DMS153 treated with DMSO at 0.1 percent for 48 hours (cell line): Measurements from ENCODE around the gene ITK.

Experiments
- DNase-seq: peaks from one replicate; lab custom pipeline; 2025; ENCODE audit not compliant: unreplicated experiment; lab: John Stamatoyannopoulos, UW

Gene ITK

DNA sequence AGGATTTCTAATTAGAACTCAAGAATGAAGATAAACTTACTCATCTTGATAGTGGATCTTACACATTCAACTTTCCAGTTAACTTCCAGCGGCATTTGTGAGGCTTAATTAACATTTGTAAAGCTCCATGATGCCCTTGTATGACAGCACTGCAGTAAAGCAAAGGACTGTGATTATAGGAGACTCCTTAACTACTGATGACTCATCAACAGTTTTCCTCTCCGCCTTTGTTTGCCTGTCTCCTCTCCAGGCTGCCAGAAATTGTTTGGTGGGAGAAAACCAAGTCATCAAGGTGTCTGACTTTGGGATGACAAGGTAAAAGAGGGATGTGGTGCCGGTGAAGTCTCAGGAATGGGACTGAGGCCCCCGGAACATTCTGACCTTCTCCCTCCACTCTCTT is 64.8 kb downstream of the ITK start:
- DNase-seq = no peak

DNA sequence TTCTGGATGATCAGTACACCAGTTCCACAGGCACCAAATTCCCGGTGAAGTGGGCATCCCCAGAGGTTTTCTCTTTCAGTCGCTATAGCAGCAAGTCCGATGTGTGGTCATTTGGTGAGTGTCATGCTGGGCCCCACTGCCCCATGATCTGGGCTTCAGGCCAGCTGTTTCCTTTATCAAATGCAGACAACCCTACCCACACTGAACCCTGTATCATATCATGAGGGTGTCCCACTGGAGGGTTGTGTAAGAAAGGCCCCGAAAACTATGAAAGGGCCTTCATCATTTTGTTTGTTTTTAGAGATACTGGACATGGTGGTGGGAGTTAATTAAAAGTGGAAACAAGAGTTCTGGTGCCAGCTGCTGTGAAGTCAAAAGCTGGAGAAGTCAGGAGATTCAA is 65.2 kb downstream of the ITK start:
- no peak for DNase-seq

DNA sequence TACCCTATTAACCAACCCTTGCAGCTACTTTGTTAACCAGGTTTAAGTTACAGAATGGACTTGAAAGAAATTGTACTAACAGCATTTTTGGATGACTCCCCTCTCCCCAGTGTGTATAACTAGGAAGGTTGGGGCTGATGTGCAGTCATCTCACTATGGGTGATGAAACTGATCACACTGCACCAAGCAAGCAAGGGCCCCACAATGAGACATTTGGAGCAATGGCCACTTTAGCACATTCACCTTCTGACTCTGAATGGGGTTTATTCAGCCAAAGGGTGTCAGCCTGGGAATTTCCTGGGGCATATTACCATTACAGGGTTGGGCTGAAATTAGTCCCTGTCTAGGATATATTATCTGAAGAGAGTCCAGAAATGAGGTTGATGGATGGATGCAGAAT is 66.6 kb downstream of the ITK start:
- DNase-seq = no peak

DNA sequence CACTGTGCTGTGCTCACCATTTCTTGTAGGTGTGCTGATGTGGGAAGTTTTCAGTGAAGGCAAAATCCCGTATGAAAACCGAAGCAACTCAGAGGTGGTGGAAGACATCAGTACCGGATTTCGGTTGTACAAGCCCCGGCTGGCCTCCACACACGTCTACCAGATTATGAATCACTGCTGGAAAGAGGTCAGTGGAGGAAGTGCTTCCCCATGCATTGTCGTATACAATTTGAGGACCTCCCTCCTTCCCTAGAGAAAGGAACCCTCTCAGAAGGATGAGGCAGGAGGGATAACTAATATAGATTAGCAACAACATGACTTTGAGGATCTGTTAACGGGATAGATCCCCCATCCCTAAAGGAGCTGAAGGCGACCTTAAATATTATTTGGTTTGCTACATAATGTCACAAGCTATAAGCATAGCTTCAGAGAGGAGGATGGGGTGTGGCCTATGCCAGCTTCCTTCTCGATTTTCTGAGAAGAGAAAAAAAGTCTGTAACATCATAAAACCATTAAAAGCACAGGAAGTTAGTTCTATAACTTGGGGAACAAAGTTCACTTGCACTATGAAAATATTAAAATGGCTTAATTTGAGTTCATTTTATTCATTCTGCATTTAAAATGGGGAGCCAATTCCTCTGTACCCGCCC is 68.3 kb downstream of the ITK start:
- DNase-seq = no peak

DNA sequence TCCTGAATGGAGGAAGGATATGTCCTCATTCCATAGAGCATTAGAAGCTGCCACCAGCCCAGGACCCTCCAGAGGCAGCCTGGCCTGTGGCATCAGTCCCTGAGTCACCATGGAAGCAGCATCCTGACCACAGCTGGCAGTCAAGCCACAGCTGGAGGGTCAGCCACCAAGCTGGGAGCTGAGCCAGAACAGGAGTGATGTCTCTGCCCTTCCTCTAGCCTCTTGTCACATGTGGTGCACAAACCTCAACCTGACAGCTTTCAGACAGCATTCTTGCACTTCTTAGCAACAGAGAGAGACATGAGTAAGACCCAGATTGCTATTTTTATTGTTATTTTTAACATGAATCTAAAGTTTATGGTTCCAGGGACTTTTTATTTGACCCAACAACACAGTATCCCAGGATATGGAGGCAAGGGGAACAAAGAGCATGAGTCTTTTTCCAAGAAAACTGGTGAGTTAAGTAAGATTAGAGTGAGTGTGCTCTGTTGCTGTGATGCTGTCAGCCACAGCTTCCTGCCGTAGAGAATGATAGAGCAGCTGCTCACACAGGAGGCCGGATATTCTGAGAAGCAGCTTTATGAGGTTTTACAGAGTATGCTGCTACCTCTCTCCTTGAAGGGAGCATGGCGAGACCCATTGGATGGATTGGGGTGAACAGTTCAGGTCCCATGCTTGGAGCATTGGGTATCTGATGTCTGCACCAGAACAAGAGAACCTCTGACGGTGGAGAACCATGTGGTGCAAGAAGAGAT is 72.2 kb downstream of the ITK start:
- no peak for DNase-seq

DNA sequence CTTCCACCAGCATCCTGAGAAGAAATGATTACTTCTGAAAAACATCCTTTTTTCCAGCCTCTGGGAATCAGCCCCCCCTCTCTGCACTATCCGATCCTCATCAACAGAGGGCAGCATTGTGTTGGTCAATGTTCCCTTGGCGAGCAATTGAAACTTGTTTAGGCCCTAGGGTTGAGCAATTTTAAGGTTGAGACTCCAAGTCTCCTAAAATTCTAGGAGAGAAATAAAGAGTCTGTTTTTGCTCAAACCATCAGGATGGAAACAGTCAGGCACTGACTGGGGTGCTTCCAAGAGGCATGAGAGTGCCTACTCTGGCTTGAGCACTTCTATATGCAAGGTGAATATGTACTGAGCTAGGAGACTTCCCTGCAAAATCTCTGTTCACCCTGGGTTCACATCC is 72.9 kb downstream of the ITK start:
- DNase-seq = no peak

DNA sequence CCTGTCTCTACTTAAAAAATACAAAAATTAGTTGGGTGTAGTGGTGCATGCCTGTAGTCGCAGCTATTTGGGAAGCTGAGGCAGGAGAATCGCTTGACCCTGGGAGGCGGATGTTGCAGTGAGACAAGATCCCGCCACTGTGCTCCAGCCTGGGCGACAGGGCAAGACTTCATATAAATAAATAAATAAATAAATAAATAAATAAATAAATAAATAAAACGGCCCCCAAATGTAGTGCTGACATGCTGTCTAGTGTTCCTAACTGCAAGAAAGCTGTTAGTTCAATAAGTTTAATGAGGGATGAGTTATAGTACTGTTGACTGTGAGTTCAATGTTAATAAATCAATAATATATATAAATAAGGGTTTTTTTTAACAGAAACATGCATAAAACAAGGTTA is 77.8 kb downstream of the ITK start:
- no peak for DNase-seq

DNA sequence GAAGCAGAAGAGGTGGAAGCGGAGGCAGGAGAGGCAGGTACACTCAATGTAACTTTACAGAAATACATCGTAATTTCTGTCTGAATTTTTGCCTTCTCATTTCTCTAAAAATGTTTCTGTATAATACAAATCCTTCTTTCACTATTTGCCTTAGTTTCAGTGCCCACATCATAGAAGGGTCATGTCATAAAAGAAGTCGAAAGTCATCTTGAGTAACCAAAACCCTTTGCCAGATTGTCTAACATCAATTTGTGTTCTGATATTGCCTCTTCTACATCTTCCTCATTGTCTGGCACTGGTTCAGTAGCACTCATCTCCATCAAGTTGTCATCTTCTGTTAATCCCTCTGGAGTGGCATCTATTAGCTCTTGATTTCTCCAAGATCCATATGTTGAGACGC is 79.1 kb downstream of the ITK start:
- no peak for DNase-seq

DNA sequence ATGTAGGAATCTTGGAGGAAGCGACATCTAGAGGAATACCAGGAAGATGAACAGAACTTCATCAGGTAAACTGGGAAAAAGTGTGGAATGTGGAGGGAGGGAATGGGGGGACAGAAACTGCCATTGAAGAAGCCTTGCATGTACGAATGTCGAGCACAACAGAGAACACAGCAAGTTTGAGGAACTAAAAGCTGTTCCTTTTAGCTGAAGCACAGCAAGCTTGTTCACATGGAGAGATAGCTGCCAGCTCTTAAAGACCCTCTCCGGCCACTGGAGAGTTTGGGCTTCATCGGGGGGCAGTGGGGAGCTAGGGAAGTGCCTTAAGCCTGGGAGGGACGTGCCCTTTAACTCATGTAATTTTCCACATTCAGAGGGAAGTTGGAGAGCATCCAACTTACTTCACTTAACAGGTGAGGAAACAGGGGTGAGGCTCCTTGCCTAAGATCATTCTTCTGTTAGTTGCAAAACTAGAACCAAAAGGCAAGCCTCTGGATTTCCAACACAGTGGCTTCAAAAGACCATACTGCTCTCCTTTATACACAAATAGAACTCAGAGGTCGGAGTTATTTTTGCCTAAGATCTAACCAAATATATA is 83.0 kb downstream of the ITK start:
- DNase-seq = no peak

DNA sequence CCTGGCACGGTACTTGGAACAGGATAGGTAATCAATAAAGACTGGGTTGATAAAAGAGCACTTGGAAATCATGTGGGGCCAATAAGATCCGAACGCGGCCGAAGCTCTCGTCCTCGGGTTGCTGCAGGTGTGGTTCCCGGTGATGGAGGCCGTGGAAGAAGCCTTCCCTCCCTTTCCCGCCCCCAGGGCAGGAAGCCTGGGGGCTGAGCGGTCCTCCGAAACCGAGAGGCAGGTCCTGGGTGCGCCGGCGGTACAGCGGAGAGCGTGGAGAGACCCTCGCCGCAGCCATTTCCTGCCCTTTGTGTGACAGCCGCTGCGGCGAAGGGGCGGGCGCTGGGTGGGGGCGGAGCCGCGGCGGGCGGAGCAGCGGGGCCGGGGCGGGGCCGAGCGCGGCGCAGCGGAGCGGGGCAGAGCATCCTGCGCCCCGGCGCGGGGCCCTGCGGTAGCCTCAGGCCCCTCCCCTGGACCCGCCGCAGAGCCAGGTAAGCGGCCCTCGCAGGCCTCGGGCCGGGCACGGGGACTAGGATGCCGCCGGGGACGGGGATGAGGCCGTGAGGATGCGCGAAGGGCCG is 85.2 kb downstream of the ITK start, which contains the start of gene CYFIP2:
Gene CYFIP2, plus strand, starts transcription at position 410 of the 572 bp plus-strand sequence. CDS start 19,239 bp downstream, outside the sequence.
- DNase-seq = peak; percentile 17

DNA sequence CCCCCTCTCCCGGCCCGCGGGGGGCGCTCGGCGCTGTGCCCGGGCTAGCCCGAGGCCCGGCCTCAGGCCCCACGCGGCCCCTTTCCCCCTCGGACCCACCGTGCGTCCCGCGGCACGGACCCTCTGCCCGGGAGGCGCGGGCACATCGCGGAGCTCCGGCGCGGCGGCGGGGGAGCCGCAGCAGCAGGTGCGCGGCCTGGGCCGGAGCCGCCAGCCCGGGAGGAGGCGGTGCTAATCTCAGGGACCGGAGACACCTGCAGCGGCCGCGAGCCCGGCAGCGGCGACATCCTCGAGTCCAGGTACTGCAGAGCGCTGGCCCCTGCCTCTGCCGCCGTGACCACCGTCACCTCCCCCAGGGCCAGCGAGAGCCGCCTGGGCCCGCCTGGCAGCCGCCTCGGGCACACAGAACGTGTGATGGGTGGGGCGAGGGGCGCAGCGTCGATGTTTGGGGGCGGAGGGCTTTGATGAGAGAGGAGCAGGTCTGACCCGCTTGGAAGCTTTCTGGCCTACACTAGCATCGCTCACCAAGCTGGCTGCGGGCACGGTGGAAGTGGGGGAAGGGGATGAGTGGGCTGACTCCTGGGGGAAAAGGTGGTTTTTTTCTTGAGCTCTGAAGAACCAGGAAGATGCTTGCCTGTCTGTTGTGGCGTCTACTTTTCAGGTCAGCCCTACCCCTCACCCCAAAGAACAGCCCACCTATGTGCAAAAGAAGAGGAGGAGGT is 85.8 kb downstream of the ITK start:
- no peak for DNase-seq

DNA sequence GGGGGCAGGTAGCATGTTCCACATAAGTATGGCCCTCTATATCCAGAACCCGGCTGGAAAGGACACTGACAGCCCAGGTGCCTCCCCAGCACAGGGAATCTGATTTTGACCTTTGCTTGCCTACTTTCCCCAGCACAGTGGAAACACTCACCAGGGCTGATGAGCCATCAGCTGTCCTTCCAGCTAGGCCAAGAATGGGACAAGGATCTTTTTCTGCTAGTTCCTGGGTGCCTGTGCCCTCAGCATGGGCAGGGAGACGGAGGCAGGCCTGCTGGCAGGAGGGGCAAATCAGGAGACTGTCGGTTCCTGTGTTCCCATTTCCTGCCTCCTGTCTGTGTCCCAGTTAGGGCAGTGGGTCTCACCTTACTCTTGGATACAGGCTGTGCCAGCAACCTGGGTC is 86.4 kb downstream of the ITK start:
- DNase-seq = no peak

DNA sequence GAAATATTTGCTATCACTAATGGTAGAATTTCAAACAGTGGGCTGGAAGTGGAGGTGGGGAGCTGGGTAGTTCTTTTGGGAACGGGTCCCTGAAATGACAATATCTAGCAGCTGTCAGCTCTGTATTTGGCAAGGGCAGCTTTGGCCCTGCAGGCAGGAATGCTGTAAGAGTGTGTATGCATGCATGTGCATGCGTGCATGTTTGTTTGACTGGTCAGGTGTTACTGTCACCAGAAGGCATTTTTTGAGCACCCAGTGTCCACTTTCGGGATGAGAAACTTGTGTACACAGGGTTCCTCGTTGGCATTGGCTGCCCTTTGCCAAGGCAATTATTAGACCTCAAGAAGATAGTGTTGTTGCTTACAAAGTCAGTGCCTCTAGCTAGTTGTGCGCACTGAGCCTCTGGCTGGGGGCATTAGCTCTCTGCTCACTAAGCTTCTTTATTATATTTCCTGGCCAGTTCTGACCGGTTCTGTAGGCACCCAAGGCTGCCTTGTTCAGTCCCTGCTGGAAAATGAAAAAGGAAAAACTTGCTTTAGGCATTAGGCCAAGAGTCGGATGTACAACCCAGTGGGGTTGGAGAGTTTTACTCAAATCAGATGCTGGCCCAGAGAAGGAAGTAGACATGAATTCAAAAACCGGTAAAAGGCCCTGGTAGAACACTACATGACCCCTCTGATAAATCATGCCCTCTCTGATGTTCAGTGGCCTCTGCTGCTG is 87.3 kb downstream of the ITK start:
- DNase-seq = no peak

DNA sequence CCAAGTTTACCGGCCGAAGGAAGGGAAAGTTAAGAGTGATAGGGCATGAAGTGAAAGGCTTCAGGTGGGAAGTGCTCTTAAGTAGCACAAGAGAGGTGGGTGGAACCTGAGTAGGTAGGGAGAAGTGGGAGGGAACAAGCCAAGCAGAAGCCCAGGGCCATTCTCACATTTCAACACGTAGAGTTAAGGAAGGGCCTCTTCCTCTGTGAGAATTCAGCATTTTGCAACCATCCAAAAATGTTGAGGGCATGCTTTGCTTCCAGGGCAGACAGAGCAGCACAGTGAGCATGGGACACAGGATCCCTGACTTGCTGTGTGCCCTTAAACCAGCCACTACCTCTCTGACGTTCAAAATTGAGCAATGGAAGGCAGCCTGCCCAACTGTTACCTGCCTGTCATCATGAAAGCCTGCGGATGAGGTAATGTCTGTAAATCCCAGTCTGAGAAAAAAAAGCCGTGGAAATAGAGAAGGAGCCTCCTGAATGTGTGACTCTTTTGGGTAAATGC is 88.6 kb downstream of the ITK start:
- no peak for DNase-seq

DNA sequence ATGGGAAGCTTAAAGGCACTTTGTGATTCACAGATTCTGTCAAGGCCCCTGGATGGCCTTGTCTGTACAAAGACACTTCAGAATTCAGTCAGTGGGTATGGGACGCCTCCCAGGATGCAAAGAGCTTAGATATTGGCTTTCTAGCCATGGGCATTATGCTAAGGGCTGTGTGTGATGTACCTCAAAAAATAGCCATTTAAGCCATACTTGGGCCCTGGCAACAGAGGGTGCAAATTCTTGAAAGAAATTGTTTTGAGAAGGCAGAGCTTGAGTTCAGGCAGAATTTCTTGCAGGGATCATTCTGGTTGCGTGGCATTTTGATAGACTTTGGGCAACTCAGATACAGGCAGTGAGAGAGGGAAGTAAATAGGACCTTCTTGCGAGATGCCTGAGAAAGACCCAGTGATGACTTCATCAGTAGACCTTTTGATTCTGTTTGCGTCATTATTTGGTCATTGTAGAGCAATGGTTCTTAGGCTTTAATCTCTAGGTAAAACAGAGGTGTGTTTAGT is 89.2 kb downstream of the ITK start:
- no peak for DNase-seq

DNA sequence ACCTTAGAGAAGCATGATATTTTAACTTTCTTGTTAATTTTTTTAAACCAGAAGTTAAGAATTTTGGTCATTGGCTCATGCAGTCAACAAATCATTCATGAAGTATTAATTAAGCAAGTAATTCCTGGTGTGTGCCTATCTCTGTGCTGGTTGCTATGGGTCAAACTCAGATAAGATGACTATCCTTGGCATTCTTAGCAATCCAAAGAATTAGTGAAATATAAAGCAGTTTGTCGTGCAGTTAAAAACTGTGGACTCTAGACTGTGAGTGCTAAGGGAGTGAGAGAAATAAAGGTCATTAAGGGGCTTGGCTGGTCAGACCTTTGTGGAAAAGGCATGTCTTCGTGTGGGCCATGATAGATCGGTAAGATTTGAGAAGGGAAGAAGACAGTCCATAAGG is 90.1 kb downstream of the ITK start:
- no peak for DNase-seq

DNA sequence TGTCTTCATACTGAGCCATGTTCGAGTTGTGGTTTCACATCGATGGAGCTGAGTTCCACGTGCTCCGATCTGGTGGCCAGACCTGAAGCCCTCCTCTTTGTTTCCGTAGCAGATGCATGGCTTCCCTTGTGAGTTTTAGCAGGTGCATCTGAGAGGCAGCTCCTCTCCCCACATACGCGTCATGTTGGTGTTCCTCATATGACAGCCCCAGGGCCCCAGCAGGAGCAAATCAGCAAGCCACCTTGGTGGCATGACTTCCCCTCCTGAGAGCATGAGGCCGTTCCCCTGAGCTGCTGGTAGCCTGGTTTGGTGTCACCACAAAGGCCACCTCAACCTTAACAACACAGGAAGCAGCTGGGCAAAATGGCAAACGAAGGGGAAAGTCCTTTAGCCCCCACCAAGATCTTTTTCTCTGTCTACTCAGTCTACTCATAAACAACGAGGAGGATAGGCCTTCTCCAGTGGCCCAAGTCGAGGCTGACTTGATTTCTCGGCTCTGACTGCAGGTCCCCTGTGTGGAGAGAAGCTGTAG is 91.2 kb downstream of the ITK start:
- no peak for DNase-seq

DNA sequence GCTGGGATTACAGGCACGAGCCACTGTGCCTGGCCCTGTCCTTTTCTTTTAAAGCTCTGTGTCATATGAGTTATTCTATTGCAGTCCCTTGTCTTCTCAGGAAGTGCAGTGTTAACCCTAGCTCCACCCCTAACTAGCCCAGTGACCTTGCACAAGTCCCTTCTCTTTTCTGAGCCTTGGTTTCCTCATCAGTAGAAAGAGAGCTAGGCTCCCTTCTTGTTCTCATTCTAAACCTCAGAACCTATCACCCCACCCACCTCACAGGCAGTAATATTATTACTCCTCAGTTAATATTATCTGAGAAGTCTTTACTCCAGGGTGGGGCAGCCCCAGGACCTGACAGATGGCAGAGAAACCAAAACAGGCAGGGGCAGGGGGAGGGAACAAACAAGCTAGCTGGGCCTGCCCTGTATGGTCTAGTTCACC is 92.5 kb downstream of the ITK start:
- DNase-seq = no peak

DNA sequence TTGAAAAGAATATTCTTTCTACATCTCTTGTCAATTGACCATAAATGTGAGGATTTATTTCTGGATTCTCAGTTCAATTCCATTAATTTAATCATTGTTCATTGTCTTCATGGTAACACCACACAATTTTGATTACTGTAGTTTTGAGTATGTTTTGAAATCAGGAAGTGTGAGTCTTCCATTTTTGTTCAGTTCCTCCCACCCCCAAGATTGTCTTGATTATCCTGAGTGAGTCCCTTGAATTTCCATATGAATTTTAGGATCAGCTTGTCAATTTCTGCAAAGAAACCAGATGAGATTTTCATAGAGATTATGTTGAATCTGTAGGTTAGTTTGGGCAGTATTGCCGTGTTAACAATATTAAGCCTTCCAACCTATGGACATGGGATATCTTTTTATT is 94.8 kb downstream of the ITK start:
- no peak for DNase-seq
